Uterus (tissue), 4 donors: Measurements from ENCODE around the gene SLC13A3. TPM values are rescaled to one million over a fixed set of nuclear protein-coding genes. Genes with fewer than 3 reads are reported as not detected.

Experiments used
- DNase-seq, 2 donors: peaks; one replicate each; pipeline ENCODE4 v3.0.0-alpha.2; 2019 to 2020
- H3K27ac ChIP-seq, 2 donors: fragments of 200-600 bp; sonication (generic); 1 replicate in 1 of 2; 2 replicates in 1 of 2; pipeline ENCODE4 v1.5.1; 2016 to 2018
- H3K27me3 ChIP-seq, 2 donors: fragments of 200-600 bp; sonication (generic); one replicate each; pipeline ENCODE4 v1.5.1; 2018 to 2019; ENCODE audit warnings: control low read depth in 1 of 2
- H3K36me3 ChIP-seq, 2 donors: fragments of 200-600 bp; sonication (generic); one replicate each; pipeline ENCODE4 v1.5.1; 2019; ENCODE audit warnings: control low read depth in 1 of 2
- H3K4me1 ChIP-seq, 2 donors: fragments of 200-600 bp; sonication (generic); one replicate each; pipeline ENCODE4 v1.5.1; 2018 to 2019; ENCODE audit warnings: control low read depth in 1 of 2
- H3K4me3 ChIP-seq, 2 donors: fragments of 200-600 bp; sonication (generic); 1 replicate in 1 of 2; 2 replicates in 1 of 2; pipeline ENCODE4 v1.5.1; 2018 to 2019; ENCODE audit warnings: mild to moderate bottlenecking in 1 of 2
- H3K9me3 ChIP-seq, 2 donors: fragments of 200-600 bp; sonication (generic); one replicate each; pipeline ENCODE4 v1.5.1; 2019; ENCODE audit warnings: control low read depth in 1 of 2
- POLR2A ChIP-seq, 2 donors: fragments of 450-650 bp; IDR thresholded peaks; one replicate each; pipeline ENCODE4 v1.6.1; 2016; ENCODE audit warnings: antibody characterized with exemption in 2 of 2, mild to moderate bottlenecking in 1 of 2, moderate library complexity in 1 of 2
- intact Hi-C: fragments of 100-400 bp; cut with DNase I; formaldehyde crosslinking; loops from one replicate; pipeline ENCODE4 v1.15.1; 2023; ENCODE audit warnings: low total_unique reads
- total RNA-seq, 4 donors: library from RNA; depleted of rRNA in 3 of 4; stranded (reverse); fragments of >200 nt in 3 of 4; gene quantifications; one replicate each; pipeline versions ENCODE4 v1.1.0 to v1.2.4, GENCODE V29; 2014 to 2023
- TF ChIP-seq, protein P1 (sequence below), 4 experiments: fragments of 200-600 bp in 2 of 4; fragments of 450-650 bp in 2 of 4; sonication (generic) in 2 of 4; IDR thresholded peaks; one replicate each; pipeline ENCODE4 v1.5.1; 2016 to 2019; ENCODE audit warnings: antibody characterized with exemption in 4 of 4, mild to moderate bottlenecking in 2 of 4, moderate library complexity in 1 of 4
- donor health status: DM: yes; HTN: yes; CAD: no.

The SLC13A3 gene
- total RNA-seq, 4 donors from 2014 or later: under 0.01 to 4.2 (median 4.2) TPM; not detected in 1

DNA sequence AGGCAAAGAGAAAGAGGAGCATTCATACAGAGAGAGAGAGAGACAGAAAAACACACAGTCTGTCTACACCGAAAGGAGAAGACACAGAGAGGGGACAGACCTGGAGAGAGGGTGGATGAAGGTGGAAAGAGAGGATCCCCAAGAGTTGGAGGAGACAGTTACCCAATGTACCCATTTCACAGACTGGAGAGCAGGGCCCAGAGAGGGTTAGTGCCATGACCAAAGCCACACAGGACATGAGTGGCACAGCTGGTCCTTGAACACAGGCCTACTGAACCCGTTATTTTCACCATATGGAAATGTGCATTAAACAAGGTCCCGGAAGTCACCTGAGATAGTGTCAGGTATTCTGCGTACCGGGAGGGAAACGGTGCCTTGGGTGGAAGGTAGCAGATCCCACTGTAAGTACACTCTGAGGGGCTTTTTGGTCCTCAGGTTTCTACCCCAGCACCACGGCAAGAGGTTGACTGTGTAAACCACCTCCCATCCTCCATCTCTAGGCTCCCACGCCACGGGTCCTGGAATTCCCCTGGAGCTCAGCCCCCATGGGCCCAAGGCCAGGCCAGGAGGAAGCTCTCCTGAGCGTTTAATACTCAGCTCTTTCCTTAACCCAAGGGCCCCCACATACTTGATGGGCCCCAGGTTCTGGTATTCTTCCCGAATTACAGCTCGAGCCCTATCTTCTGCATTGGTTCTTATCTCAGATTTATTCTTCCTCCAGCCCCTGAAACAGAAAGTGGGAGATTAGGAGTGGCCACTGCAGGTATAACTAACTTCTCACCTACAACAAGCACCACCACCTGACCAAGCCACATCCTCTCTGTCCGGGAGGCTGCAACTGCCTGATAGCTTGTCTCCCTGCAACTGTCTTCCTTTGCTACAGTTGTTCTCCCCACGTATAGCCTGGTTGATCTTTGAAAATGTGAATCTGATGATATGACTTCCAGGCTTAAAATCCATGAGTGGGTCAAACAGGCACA lies 62.4 kb downstream of the SLC13A3 start:
- no peak overlapping the region for H3K4me3 ChIP-seq
- H3K36me3 ChIP-seq: no peaks in the 10 kb centered on the region
- H3K9me3 ChIP-seq: no peaks in the 10 kb centered on the region
- intact Hi-C loops: no loop called here
- H3K27me3 ChIP-seq: no peaks in the 10 kb centered on the region
- H3K27ac ChIP-seq: no peak overlapping the region
- no peaks in the 10 kb centered on the region for H3K4me1 ChIP-seq
- no peak for DNase-seq
- TF ChIP-seq, protein P1, sequence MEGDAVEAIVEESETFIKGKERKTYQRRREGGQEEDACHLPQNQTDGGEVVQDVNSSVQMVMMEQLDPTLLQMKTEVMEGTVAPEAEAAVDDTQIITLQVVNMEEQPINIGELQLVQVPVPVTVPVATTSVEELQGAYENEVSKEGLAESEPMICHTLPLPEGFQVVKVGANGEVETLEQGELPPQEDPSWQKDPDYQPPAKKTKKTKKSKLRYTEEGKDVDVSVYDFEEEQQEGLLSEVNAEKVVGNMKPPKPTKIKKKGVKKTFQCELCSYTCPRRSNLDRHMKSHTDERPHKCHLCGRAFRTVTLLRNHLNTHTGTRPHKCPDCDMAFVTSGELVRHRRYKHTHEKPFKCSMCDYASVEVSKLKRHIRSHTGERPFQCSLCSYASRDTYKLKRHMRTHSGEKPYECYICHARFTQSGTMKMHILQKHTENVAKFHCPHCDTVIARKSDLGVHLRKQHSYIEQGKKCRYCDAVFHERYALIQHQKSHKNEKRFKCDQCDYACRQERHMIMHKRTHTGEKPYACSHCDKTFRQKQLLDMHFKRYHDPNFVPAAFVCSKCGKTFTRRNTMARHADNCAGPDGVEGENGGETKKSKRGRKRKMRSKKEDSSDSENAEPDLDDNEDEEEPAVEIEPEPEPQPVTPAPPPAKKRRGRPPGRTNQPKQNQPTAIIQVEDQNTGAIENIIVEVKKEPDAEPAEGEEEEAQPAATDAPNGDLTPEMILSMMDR (IDR thresholded peaks at IDR 0.05): no peak
- no peak for TF ChIP-seq POLR2A (IDR thresholded peaks at IDR 0.05)

- Histone ChIP-seq H3K36me3 (no peaks in the 10 kb centered on the region), H3K4me1 (no peaks in the 10 kb centered on the region), H3K4me3 (no peak overlapping the region), H3K9me3 (no peaks in the 10 kb centered on the region), H3K27ac (no peak overlapping the region), H3K27me3 (no peaks in the 10 kb centered on the region)
- TF ChIP-seq POLR2A (IDR thresholded peaks at IDR 0.05): no peak
- TF ChIP-seq, protein P1 (IDR thresholded peaks at IDR 0.05): no peak
- DNase-seq: no peak
- intact Hi-C loops: no loop called here
Observed at GRCh38 chr20:46587986-46588385, 63.3 kb downstream of the SLC13A3 start.

DNA sequence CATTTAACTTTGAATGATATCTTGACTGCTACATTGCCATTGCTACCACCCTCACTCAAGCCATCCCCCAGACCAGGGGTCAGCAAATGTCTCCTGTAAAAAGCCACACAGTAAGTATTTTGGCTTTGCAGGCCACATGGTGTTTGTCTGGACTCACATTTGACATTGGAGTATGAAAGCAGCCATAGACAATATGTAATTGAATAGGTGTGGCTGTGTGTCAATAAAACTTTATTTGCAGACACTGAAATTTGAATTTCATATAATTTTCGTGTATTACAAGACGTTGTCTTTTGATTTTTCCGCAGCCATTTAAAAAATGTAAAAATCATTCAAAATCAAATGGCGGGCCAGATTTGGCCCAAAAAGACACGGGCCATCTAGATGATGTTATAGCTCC lies 64.5 kb downstream of the SLC13A3 start:
- no peaks in the 10 kb centered on the region for H3K27me3 ChIP-seq
- TF ChIP-seq, protein P1 (IDR thresholded peaks at IDR 0.05): no peak
- TF ChIP-seq POLR2A (IDR thresholded peaks at IDR 0.05): no peak
- no peaks in the 10 kb centered on the region for H3K4me1 ChIP-seq
- H3K27ac ChIP-seq: no peak overlapping the region
- intact Hi-C loops: no loop called here
- H3K4me3 ChIP-seq: no peak overlapping the region
- DNase-seq: no peak
- H3K36me3 ChIP-seq: no peaks in the 10 kb centered on the region
- no peaks in the 10 kb centered on the region for H3K9me3 ChIP-seq

DNA sequence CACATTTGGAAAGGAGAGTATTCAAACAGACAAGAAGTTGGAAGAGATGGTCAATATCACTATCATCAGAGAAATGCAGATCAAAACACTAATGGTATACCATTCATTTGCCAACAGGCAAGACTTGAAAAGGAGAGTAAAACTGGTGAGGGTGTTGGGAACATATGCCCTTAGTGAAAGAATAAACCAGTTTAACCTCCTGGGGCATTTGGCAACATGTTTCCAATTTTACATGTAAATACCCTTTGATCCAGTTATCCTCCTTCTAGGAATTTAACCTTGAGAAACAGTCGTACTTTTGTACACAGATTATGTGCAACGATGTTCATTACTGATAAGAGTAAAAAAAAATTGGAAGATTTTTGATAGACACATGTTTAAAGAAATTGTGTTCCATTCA lies 66.8 kb downstream of the SLC13A3 start:
- Histone ChIP-seq H3K36me3 (no peaks in the 10 kb centered on the region), H3K27ac (no peak overlapping the region), H3K4me1 (no peaks in the 10 kb centered on the region), H3K27me3 (no peaks in the 10 kb centered on the region), H3K4me3 (no peak overlapping the region), H3K9me3 (no peaks in the 10 kb centered on the region)
- TF ChIP-seq, protein P1 (IDR thresholded peaks at IDR 0.05): no peak
- no peak for TF ChIP-seq POLR2A (IDR thresholded peaks at IDR 0.05)
- intact Hi-C loops: no loop called here
- no peak for DNase-seq
